ENCODE data around the gene RIMS1. TPM values are rescaled to one million over a fixed set of nuclear protein-coding genes. Genes with fewer than 3 reads are reported as not detected.

Gene RIMS1
- total RNA-seq, 1 donor from 2014 or later, result 2.2 TPM

- Histone ChIP-seq H3K4me1 (ENCODE audit: insufficient read depth, low read length) (peaks cover 4% of the 10 kb centered on the region), H3K4me3 (ENCODE audit: insufficient read depth, low read depth, low read length) (no peak overlapping the region), H3K36me3 (ENCODE audit: insufficient read depth, low read length) (no peaks in the 10 kb centered on the region), H4K20me1 (ENCODE audit: insufficient read depth, low read length) (no peaks in the 10 kb centered on the region), H2AFZ (ENCODE audit: low read depth, low read length) (peak overlapping the region; percentile 7), H3K9ac (ENCODE audit: low read length) (no peak overlapping the region), H3K27me3 (ENCODE audit: insufficient read depth, low read length) (no peaks in the 10 kb centered on the region), H3K79me2 (ENCODE audit: insufficient read depth, low read length) (no peaks in the 10 kb centered on the region), H3K27ac (ENCODE audit: low read depth, low read length) (no peak overlapping the region), H3K9me3 (ENCODE audit: insufficient read depth, low read depth, low read length) (no peaks in the 10 kb centered on the region), H3K4me2 (ENCODE audit: low read length) (peak overlapping the region; percentile 14)
- FAIRE-seq (peak; percentile 81), DNase-seq (ENCODE audit: low read depth) (peak; percentile 77)
- Mint-ChIP-seq H3K9me3 (ENCODE audit: unreplicated experiment) (no peaks in the 10 kb centered on the region), H3K27me3 (ENCODE audit: low read depth, unreplicated experiment) (peaks cover 9% of the 10 kb centered on the region), H3K4me3 (ENCODE audit: unreplicated experiment) (no peak overlapping the region), H3K36me3 (ENCODE audit: low read depth, unreplicated experiment) (no peaks in the 10 kb centered on the region), H3K4me1 (ENCODE audit: low read depth, unreplicated experiment) (peaks cover 7% of the 10 kb centered on the region), H3K27ac (ENCODE audit: unreplicated experiment) (no peak overlapping the region)
- TF ChIP-seq EZH2 (IDR thresholded peaks at IDR 0.05; ENCODE audit: insufficient read depth, low read length), result no peak
- TF ChIP-seq, protein P1, sequence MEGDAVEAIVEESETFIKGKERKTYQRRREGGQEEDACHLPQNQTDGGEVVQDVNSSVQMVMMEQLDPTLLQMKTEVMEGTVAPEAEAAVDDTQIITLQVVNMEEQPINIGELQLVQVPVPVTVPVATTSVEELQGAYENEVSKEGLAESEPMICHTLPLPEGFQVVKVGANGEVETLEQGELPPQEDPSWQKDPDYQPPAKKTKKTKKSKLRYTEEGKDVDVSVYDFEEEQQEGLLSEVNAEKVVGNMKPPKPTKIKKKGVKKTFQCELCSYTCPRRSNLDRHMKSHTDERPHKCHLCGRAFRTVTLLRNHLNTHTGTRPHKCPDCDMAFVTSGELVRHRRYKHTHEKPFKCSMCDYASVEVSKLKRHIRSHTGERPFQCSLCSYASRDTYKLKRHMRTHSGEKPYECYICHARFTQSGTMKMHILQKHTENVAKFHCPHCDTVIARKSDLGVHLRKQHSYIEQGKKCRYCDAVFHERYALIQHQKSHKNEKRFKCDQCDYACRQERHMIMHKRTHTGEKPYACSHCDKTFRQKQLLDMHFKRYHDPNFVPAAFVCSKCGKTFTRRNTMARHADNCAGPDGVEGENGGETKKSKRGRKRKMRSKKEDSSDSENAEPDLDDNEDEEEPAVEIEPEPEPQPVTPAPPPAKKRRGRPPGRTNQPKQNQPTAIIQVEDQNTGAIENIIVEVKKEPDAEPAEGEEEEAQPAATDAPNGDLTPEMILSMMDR (IDR thresholded peaks at IDR 0.05; ENCODE audit: insufficient read depth, low read depth, low read length), result no peak
These were observed 532.1 kb downstream of the RIMS1 start for GRCh38 chr6:72418495-72418894.

DNA sequence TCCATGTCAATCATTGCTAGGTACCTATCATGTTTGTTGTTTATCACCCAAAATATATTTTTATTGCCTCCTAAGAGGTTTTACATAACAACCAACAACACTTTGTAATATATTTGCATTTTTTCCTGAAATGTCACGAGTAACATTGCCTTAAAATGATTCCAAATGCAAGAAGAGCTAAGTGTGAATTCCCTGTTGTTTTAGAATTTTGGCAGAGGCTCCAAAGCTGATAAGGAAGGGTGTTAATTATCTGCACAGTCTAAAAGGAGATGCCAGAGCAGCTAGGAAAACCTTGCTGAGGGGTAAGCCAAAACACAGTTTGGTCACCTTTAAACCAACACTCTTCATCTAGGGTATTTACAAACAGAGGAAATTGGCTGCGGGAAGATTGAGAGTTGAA is 533.6 kb downstream of the RIMS1 start:
- FAIRE-seq (no peak), DNase-seq (ENCODE audit: low read depth) (no peak)
- Histone ChIP-seq H3K4me1 (ENCODE audit: insufficient read depth, low read length) (peaks cover 4% of the 10 kb centered on the region), H3K4me3 (ENCODE audit: insufficient read depth, low read depth, low read length) (no peak overlapping the region), H3K27me3 (ENCODE audit: insufficient read depth, low read length) (no peaks in the 10 kb centered on the region), H3K36me3 (ENCODE audit: insufficient read depth, low read length) (no peaks in the 10 kb centered on the region), H3K4me2 (ENCODE audit: low read length) (no peak overlapping the region), H3K27ac (ENCODE audit: low read depth, low read length) (no peak overlapping the region), H2AFZ (ENCODE audit: low read depth, low read length) (no peak overlapping the region), H3K9ac (ENCODE audit: low read length) (no peak overlapping the region), H3K79me2 (ENCODE audit: insufficient read depth, low read length) (no peaks in the 10 kb centered on the region), H4K20me1 (ENCODE audit: insufficient read depth, low read length) (no peaks in the 10 kb centered on the region), H3K9me3 (ENCODE audit: insufficient read depth, low read depth, low read length) (no peaks in the 10 kb centered on the region)
- Mint-ChIP-seq H3K9me3 (ENCODE audit: unreplicated experiment) (no peaks in the 10 kb centered on the region), H3K27me3 (ENCODE audit: low read depth, unreplicated experiment) (peaks cover 5% of the 10 kb centered on the region), H3K36me3 (ENCODE audit: low read depth, unreplicated experiment) (no peaks in the 10 kb centered on the region), H3K27ac (ENCODE audit: unreplicated experiment) (no peak overlapping the region), H3K4me1 (ENCODE audit: low read depth, unreplicated experiment) (peaks cover 7% of the 10 kb centered on the region), H3K4me3 (ENCODE audit: unreplicated experiment) (no peak overlapping the region)
- TF ChIP-seq EZH2 (IDR thresholded peaks at IDR 0.05; ENCODE audit: insufficient read depth, low read length), result no peak
- TF ChIP-seq, protein P1 (IDR thresholded peaks at IDR 0.05; ENCODE audit: insufficient read depth, low read depth, low read length), result no peak

- H3K4me3 ChIP-seq (ENCODE audit: insufficient read depth, low read depth, low read length), result no peak overlapping the region
- Mint-ChIP-seq H3K27me3 (ENCODE audit: low read depth, unreplicated experiment) (peaks cover 2% of the 10 kb centered on the region), H3K27ac (ENCODE audit: unreplicated experiment) (no peak overlapping the region), H3K4me1 (ENCODE audit: low read depth, unreplicated experiment) (peaks cover 12% of the 10 kb centered on the region), H3K4me3 (ENCODE audit: unreplicated experiment) (no peak overlapping the region), H3K9me3 (ENCODE audit: unreplicated experiment) (no peaks in the 10 kb centered on the region), H3K36me3 (ENCODE audit: low read depth, unreplicated experiment) (no peaks in the 10 kb centered on the region)
- H3K27ac ChIP-seq (ENCODE audit: low read depth, low read length), result no peak overlapping the region
- no peaks in the 10 kb centered on the region for H3K27me3 ChIP-seq (ENCODE audit: insufficient read depth, low read length)
- DNase-seq (ENCODE audit: low read depth) (no peak), FAIRE-seq (no peak)
- H3K4me2 ChIP-seq (ENCODE audit: low read length), result no peak overlapping the region
- H3K79me2 ChIP-seq (ENCODE audit: insufficient read depth, low read length), result no peaks in the 10 kb centered on the region
- no peaks in the 10 kb centered on the region for H3K36me3 ChIP-seq (ENCODE audit: insufficient read depth, low read length)
- H3K9me3 ChIP-seq (ENCODE audit: insufficient read depth, low read depth, low read length), result no peaks in the 10 kb centered on the region
- H3K4me1 ChIP-seq (ENCODE audit: insufficient read depth, low read length), result peaks cover 8% of the 10 kb centered on the region
- TF ChIP-seq EZH2 (IDR thresholded peaks at IDR 0.05; ENCODE audit: insufficient read depth, low read length), result no peak
- TF ChIP-seq, protein P1 (IDR thresholded peaks at IDR 0.05; ENCODE audit: insufficient read depth, low read depth, low read length), result no peak
- H4K20me1 ChIP-seq (ENCODE audit: insufficient read depth, low read length), result no peaks in the 10 kb centered on the region
- no peak overlapping the region for H3K9ac ChIP-seq (ENCODE audit: low read length)
- no peak overlapping the region for H2AFZ ChIP-seq (ENCODE audit: low read depth, low read length)
These were observed 534.1 kb downstream of the RIMS1 start for GRCh38 chr6:72420409-72420808.

Measured in astrocyte (in vitro differentiated cells and primary cell).